Heart right ventricle (tissue), 16 donors: ENCODE measurements around the gene CLIP4. TPM values are rescaled to one million over a fixed set of nuclear protein-coding genes. Genes with fewer than 3 reads are reported as not detected.

Source experiments
- ATAC-seq, 8 donors: fragments of 200-7000 bp; cut with Tn5 transposase; one replicate each; pipeline ENCODE4 v1.9.1; 2020; ENCODE audit warnings: mild to moderate bottlenecking in 8 of 8, moderate library complexity in 8 of 8, moderate number of reproducible peaks in 1 of 8
- DNase-seq, 2 donors: peaks; one replicate each; pipeline ENCODE4 v3.0.0-alpha.2; 2020
- H3K27ac ChIP-seq, 10 donors: fragments of 200-600 bp; sonication (generic) in 2 of 10; one replicate each; pipeline versions ENCODE4 v1.5.0 to v1.8.0; 2020 to 2022; ENCODE audit warnings: mild to moderate bottlenecking in 3 of 10
- H3K27me3 ChIP-seq, 7 donors: fragments of 200-600 bp; one replicate each; pipeline ENCODE4 v1.8.0; 2021 to 2022; ENCODE audit warnings: mild to moderate bottlenecking in 2 of 7
- H3K36me3 ChIP-seq, 9 donors: fragments of 200-600 bp; sonication (generic) in 1 of 9; one replicate each; pipeline versions ENCODE4 v1.5.0 to v1.8.0; 2020 to 2022; ENCODE audit warnings: mild to moderate bottlenecking in 2 of 9
- H3K4me1 ChIP-seq, 9 donors: fragments of 200-600 bp; sonication (generic) in 1 of 9; one replicate each; pipeline versions ENCODE4 v1.5.0 to v1.8.0; 2020 to 2022; ENCODE audit warnings: mild to moderate bottlenecking in 4 of 9
- H3K4me3 ChIP-seq, 10 donors: fragments of 200-600 bp; sonication (generic) in 2 of 10; one replicate each; pipeline versions ENCODE4 v1.5.0 to v1.8.0; 2020 to 2022; ENCODE audit warnings: mild to moderate bottlenecking in 7 of 10, moderate library complexity in 2 of 10
- H3K9me3 ChIP-seq, 11 donors: fragments of 200-600 bp in 10 of 11; sonication (generic) in 2 of 11; one replicate each; pipeline versions ENCODE4 v1.5.0 to v1.8.0; 2013 to 2022; ENCODE audit warnings: mild to moderate bottlenecking in 2 of 11, control low read depth in 1 of 11, moderate library complexity in 1 of 11
- WGBS, 2 donors: extraction: QIAGEN DNeasy Blood & Tissue Kit; methylation state at CpG; one replicate each; pipeline ENCODE4 v1.1.7; 2013; ENCODE audit warnings: inconsistent platforms in 1 of 2; 5-methylcytosine and 5-hydroxymethylcytosine counted together
- intact Hi-C, 10 donors: fragments of 100-400 bp; cut with DNase I; formaldehyde crosslinking; loops; one replicate each; pipeline versions ENCODE4 v1.11.1 to v1.14.2; 2022
- polyA plus RNA-seq, 2 donors: library from polyadenylated mRNA; stranded (reverse); fragments of 200-250 nt; gene quantifications; one replicate each; pipeline ENCODE4 v1.2.3, GENCODE V29; 2013
- total RNA-seq, 10 donors: library from RNA; stranded (reverse); fragmentation: NEBNext Ultra II Directional in 3 of 10; extraction: Animal tissue kit (Norgen Biotek cat#: 25700) in 3 of 10; gene quantifications; one replicate each; pipeline versions ENCODE4 v1.2.1 to v1.2.4, GENCODE V29; 2021 to 2023
- TF ChIP-seq, protein P1 (sequence below), 9 donors: fragments of 200-600 bp; sonication (generic) in 2 of 9; IDR thresholded peaks; one replicate each; pipeline versions ENCODE4 v1.5.0 to v1.8.0; 2021 to 2022; ENCODE audit warnings: antibody characterized with exemption in 9 of 9, mild to moderate bottlenecking in 5 of 9, moderate library complexity in 1 of 9
- donor health status: Arrhythmogenic right ventricular cardiomyopathy.
- donor health status: ischemic (EF 13 %, LVEDD 7.1; RV severe dilation, severe dysfunction).
- donor health status: healthy with polysubstance abuse.
- donor health status: DM: no; HTN: yes; CAD: no.
- donor health status: DM: no; HTN: no; CAD: no.
- donor health status: ischemic (EF 25% LVEDD 6.9; RV normal size, moderate dysfunction).
- donor health status: ischemic (EF 25% LVEDD 5.7; RV mildly dilated, moderate dysfunction).
- donor health status: healthy.
- donor health status: DM: yes; HTN: yes; CAD: no.
- donor health status: Ischemic cardiomyopathy.
- donor health status: ischemic (EF 35%, LVEDD 5.7; RV mildly dilated, moderate dysfunction).
- donor health status: nonischemic (EF 11% LVEDD 7.7; RV severe dilation, severe dysfunction).
- donor health status: DM: yes; HTN: yes; CAD: no.
- donor health status: PGD.
- donor health status: ischemic (EF 29% LVEDD 5.4; RV normal size, mild dysfunction).
- donor health status: nonischemic (EF 23%, LVEDD 6.1; RV moderate dilation, normal function).

The CLIP4 gene
- total and polyA plus RNA-seq, 12 donors: 8.3 to 55.2 (median 42.8) TPM

GRCh38 chr2:29213888-29214291 is 98.7 kb downstream of the CLIP4 start:
- DNase-seq (no peak), ATAC-seq (no peak)
- intact Hi-C loops: no loop called here
- Histone ChIP-seq H3K27ac (no peak overlapping the region), H3K27me3 (no peaks in the 10 kb centered on the region), H3K4me1 (peaks cover 0 to 5% (median 0%) of the 10 kb centered on the region in 9 donors), H3K4me3 (no peak overlapping the region), H3K36me3 (no peaks in the 10 kb centered on the region), H3K9me3 (no peaks in the 10 kb centered on the region)
- WGBS, 2 donors: 48 to 49% methylated on average over 9 of the region's 9 CpGs
- TF ChIP-seq, protein P1, sequence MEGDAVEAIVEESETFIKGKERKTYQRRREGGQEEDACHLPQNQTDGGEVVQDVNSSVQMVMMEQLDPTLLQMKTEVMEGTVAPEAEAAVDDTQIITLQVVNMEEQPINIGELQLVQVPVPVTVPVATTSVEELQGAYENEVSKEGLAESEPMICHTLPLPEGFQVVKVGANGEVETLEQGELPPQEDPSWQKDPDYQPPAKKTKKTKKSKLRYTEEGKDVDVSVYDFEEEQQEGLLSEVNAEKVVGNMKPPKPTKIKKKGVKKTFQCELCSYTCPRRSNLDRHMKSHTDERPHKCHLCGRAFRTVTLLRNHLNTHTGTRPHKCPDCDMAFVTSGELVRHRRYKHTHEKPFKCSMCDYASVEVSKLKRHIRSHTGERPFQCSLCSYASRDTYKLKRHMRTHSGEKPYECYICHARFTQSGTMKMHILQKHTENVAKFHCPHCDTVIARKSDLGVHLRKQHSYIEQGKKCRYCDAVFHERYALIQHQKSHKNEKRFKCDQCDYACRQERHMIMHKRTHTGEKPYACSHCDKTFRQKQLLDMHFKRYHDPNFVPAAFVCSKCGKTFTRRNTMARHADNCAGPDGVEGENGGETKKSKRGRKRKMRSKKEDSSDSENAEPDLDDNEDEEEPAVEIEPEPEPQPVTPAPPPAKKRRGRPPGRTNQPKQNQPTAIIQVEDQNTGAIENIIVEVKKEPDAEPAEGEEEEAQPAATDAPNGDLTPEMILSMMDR (IDR thresholded peaks at IDR 0.05): no peak

DNA sequence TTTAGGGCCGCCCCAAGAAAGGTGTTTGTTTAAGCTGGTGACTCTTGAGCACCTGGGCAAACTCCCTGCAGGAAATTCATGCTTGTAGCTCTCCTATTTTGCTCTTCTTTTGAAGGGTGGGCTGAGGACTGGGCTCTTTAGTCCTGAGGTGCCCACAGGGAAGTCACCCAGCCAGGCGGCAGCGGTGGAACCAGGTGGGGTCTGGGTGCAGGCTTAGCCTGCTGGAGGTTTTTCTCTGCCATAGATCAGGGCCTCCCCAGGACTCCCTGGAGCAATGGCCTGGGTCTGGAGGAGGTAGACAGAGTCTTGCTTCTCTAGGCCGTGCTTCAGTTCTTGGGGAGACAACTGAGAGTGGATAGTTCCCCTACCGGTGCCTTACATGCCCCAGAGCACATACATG is 99.9 kb downstream of the CLIP4 start:
- WGBS, 2 donors: 88 to 92% methylated on average over 5 of the region's 5 CpGs
- H3K9me3 ChIP-seq: no peaks in the 10 kb centered on the region
- ATAC-seq (no peak), DNase-seq (no peak)
- H3K4me1 ChIP-seq: peaks cover 0 to 5% (median 0%) of the 10 kb centered on the region in 9 donors
- intact Hi-C loops: no loop called here
- no peak overlapping the region for H3K27ac ChIP-seq
- no peak overlapping the region for H3K4me3 ChIP-seq
- H3K27me3 ChIP-seq: peaks cover 0 to 7% (median 0%) of the 10 kb centered on the region in 7 donors
- no peaks in the 10 kb centered on the region for H3K36me3 ChIP-seq
- TF ChIP-seq, protein P1 (IDR thresholded peaks at IDR 0.05): no peak

DNA sequence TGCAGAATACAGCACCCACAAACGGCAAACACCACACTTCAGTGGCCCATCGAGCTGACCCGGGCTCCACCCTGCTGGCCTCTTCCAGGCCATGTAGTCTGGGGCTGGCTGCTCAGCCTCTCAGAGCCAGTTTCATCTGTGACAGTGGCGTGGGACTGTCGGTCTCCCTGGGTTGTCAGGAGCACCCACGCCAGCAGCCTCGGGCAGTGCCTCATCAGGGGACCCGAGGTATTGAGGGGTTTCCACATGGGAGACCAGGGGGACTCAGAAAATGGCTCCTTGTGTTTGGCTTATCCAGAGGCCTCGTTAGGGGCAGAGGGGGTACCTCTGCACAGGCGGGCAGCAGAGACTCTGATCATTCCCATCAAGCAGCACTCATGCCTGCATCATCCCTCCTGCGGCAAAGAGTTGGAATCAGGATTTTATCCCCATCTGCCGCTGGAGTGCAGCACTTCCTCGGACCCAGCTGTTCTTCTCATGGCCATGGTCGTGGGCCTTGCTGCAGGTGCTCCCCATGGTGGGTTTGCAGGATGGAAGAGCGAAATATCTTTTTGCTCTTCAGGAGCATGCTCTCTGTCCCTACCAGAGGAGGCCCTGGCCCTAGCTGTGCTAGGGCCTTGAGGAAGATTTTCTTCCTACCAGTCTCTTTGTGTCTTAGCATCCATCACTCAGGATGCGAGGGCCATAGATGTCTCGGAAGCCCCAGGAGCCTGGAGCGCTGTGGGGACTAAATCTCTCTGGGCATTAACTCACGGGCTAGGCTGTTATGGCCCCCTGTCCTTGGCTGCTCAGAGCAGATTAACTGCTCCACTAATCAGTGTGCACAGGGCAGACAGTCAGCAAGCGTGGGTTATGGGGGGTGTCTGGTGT is 100.8 kb downstream of the CLIP4 start:
- WGBS, 2 donors: 83 to 89% methylated on average over 20 of the region's 20 CpGs
- ATAC-seq (no peak), DNase-seq (no peak)
- no peaks in the 10 kb centered on the region for H3K9me3 ChIP-seq
- TF ChIP-seq, protein P1 (IDR thresholded peaks at IDR 0.05): no peak
- H3K36me3 ChIP-seq: no peaks in the 10 kb centered on the region
- no peak overlapping the region for H3K27ac ChIP-seq
- intact Hi-C loops: no loop called here
- H3K4me1 ChIP-seq: peaks cover 0 to 5% (median 0%) of the 10 kb centered on the region in 9 donors
- H3K27me3 ChIP-seq: peaks cover 0 to 13% (median 0%) of the 10 kb centered on the region in 7 donors
- H3K4me3 ChIP-seq: no peak overlapping the region

DNA sequence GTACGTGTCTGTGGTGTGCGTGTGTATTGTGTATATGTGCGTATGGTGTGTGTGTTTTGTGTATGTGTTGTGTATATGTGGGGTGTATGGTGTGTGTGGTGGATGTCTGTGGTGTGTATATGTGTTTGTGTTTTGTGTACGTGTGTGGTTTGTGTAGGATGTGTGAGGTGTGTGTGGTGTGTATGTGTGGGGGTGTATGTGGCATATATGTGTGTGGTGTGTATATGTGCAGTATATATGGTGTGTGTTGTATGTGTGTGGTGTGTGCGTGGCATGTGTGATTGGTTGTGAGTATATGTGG is 101.3 kb downstream of the CLIP4 start:
- intact Hi-C loops: no loop called here

More for the DNA sequence above, 101.3 kb downstream of the CLIP4 start:
- no peak for DNase-seq
- H3K27me3 ChIP-seq: peaks cover 0 to 13% (median 0%) of the 10 kb centered on the region in 7 donors
- H3K4me1 ChIP-seq: peaks cover 0 to 5% (median 0%) of the 10 kb centered on the region in 9 donors
- H3K4me3 ChIP-seq: no peak overlapping the region
- 94 to 95% methylated on average over 5 of the region's 5 CpGs for WGBS, 2 donors
- no peaks in the 10 kb centered on the region for H3K9me3 ChIP-seq
- H3K36me3 ChIP-seq: no peaks in the 10 kb centered on the region
- H3K27ac ChIP-seq: no peak overlapping the region
- ATAC-seq: no peak
- TF ChIP-seq, protein P1 (IDR thresholded peaks at IDR 0.05): no peak
